Heart right ventricle (tissue), 16 donors: ENCODE data around the gene CCDC142. TPM values are rescaled to one million over a fixed set of nuclear protein-coding genes. Genes with fewer than 3 reads are reported as not detected.
A peak's percentile ranks its signal among the peaks of the same experiment; 100 is the strongest.

ENCODE experiments used
- ATAC-seq, 8 donors: fragments of 200-7000 bp; cut with Tn5 transposase; one replicate each; pipeline ENCODE4 v1.9.1; 2020; ENCODE audit warnings: mild to moderate bottlenecking in 8 of 8, moderate library complexity in 8 of 8, moderate number of reproducible peaks in 1 of 8
- DNase-seq, 2 donors: peaks; one replicate each; pipeline ENCODE4 v3.0.0-alpha.2; 2020
- H3K27ac ChIP-seq, 10 donors: fragments of 200-600 bp; sonication (generic) in 2 of 10; one replicate each; pipeline versions ENCODE4 v1.5.0 to v1.8.0; 2020 to 2022; ENCODE audit warnings: mild to moderate bottlenecking in 3 of 10
- H3K27me3 ChIP-seq, 7 donors: fragments of 200-600 bp; one replicate each; pipeline ENCODE4 v1.8.0; 2021 to 2022; ENCODE audit warnings: mild to moderate bottlenecking in 2 of 7
- H3K36me3 ChIP-seq, 9 donors: fragments of 200-600 bp; sonication (generic) in 1 of 9; one replicate each; pipeline versions ENCODE4 v1.5.0 to v1.8.0; 2020 to 2022; ENCODE audit warnings: mild to moderate bottlenecking in 2 of 9
- H3K4me1 ChIP-seq, 9 donors: fragments of 200-600 bp; sonication (generic) in 1 of 9; one replicate each; pipeline versions ENCODE4 v1.5.0 to v1.8.0; 2020 to 2022; ENCODE audit warnings: mild to moderate bottlenecking in 4 of 9
- H3K4me3 ChIP-seq, 10 donors: fragments of 200-600 bp; sonication (generic) in 2 of 10; one replicate each; pipeline versions ENCODE4 v1.5.0 to v1.8.0; 2020 to 2022; ENCODE audit warnings: mild to moderate bottlenecking in 7 of 10, moderate library complexity in 2 of 10
- H3K9me3 ChIP-seq, 11 donors: fragments of 200-600 bp in 10 of 11; sonication (generic) in 2 of 11; one replicate each; pipeline versions ENCODE4 v1.5.0 to v1.8.0; 2013 to 2022; ENCODE audit warnings: mild to moderate bottlenecking in 2 of 11, control low read depth in 1 of 11, moderate library complexity in 1 of 11
- CTCF ChIP-seq, 9 donors: fragments of 200-600 bp; sonication (generic) in 2 of 9; IDR thresholded peaks; one replicate each; pipeline versions ENCODE4 v1.5.0 to v1.8.0; 2021 to 2022; ENCODE audit warnings: antibody characterized with exemption in 9 of 9, mild to moderate bottlenecking in 5 of 9, moderate library complexity in 1 of 9
- WGBS, 2 donors: extraction: QIAGEN DNeasy Blood & Tissue Kit; methylation state at CpG; one replicate each; pipeline ENCODE4 v1.1.7; 2013; ENCODE audit warnings: inconsistent platforms in 1 of 2; 5-methylcytosine and 5-hydroxymethylcytosine counted together
- intact Hi-C, 10 donors: fragments of 100-400 bp; cut with DNase I; formaldehyde crosslinking; loops; one replicate each; pipeline versions ENCODE4 v1.11.1 to v1.14.2; 2022
- polyA plus RNA-seq, 2 donors: library from polyadenylated mRNA; stranded (reverse); fragments of 200-250 nt; gene quantifications; one replicate each; pipeline ENCODE4 v1.2.3, GENCODE V29; 2013
- total RNA-seq, 10 donors: library from RNA; stranded (reverse); fragmentation: NEBNext Ultra II Directional in 3 of 10; extraction: Animal tissue kit (Norgen Biotek cat#: 25700) in 3 of 10; gene quantifications; one replicate each; pipeline versions ENCODE4 v1.2.1 to v1.2.4, GENCODE V29; 2021 to 2023
- donor health status: Arrhythmogenic right ventricular cardiomyopathy.
- donor health status: ischemic (EF 13 %, LVEDD 7.1; RV severe dilation, severe dysfunction).
- donor health status: healthy with polysubstance abuse.
- donor health status: DM: no; HTN: yes; CAD: no.
- donor health status: DM: no; HTN: no; CAD: no.
- donor health status: ischemic (EF 25% LVEDD 6.9; RV normal size, moderate dysfunction).
- donor health status: ischemic (EF 25% LVEDD 5.7; RV mildly dilated, moderate dysfunction).
- donor health status: healthy.
- donor health status: DM: yes; HTN: yes; CAD: no.
- donor health status: Ischemic cardiomyopathy.
- donor health status: ischemic (EF 35%, LVEDD 5.7; RV mildly dilated, moderate dysfunction).
- donor health status: nonischemic (EF 11% LVEDD 7.7; RV severe dilation, severe dysfunction).
- donor health status: DM: yes; HTN: yes; CAD: no.
- donor health status: PGD.
- donor health status: ischemic (EF 29% LVEDD 5.4; RV normal size, mild dysfunction).
- donor health status: nonischemic (EF 23%, LVEDD 6.1; RV moderate dilation, normal function).

The CCDC142 gene
- total and polyA plus RNA-seq, 12 donors: 2.3 to 13.2 (median 5.5) TPM

- Histone ChIP-seq H3K27me3 (no peaks in the 10 kb centered on the region), H3K9me3 (no peaks in the 10 kb centered on the region), H3K36me3 (peaks cover 0 to 35% (median 6%) of the 10 kb centered on the region in 9 donors), H3K4me1 (peaks cover 14 to 48% (median 39%) of the 10 kb centered on the region in 9 donors), H3K27ac (peak overlapping the region in 9 of 10 donors; percentile 73 to 98 (median 79)), H3K4me3 (peak overlapping the region; percentile 50 to 90 (median 79))
- ATAC-seq (no peak), DNase-seq (no peak)
- WGBS, 2 donors: 2 to 3% methylated on average over 10 of the region's 10 CpGs
- intact Hi-C loops: loop anchor here in 2 of 10 donors (1.0 kb wide), 2 partner anchors 13 to 48 kb away; partner anchors contain the start of genes MRPL53 (in 1 of the 2) and PCGF1 (in 1 of the 2)
- no peak for TF ChIP-seq CTCF (IDR thresholded peaks at IDR 0.05)
Observed at GRCh38 chr2:74458938-74459363, 23.8 kb downstream of the CCDC142 start.

- 1 to 2% methylated on average over 33 to 37 of the region's 38 CpGs for WGBS, 2 donors
- Histone ChIP-seq H3K9me3 (no peaks in the 10 kb centered on the region), H3K4me3 (peak within 1 kb of the TSS; percentile 57 to 90 (median 80)), H3K27ac (peak within 1 kb of the TSS; percentile 88 to 98 (median 96)), H3K36me3 (peaks cover 0 to 35% (median 6%) of the 10 kb centered on the region in 9 donors), H3K4me1 (peaks cover 14 to 42% (median 36%) of the 10 kb centered on the region in 9 donors), H3K27me3 (no peaks in the 10 kb centered on the region)
- peak; percentile 92 to 95 (median 94) for ATAC-seq
- DNase-seq: peak; percentile 98 to 100
- intact Hi-C loops: loop anchor here in 2 of 10 donors (1.0 kb wide), 2 partner anchors 14 to 49 kb away; partner anchors contain the start of genes MRPL53 (in 1 of the 2) and PCGF1 (in 1 of the 2)
- no peak for TF ChIP-seq CTCF (IDR thresholded peaks at IDR 0.05)
Observed at GRCh38 chr2:74458132-74458937, 24.5 kb downstream of the CCDC142 start, which contains the start of gene WBP1. Gene WBP1 (plus strand): TSS chr2:74458438. CDS start chr2:74458603, 165 bp downstream.

GRCh38 chr2:74457549-74458131 is 25.2 kb downstream of the CCDC142 start:
- no peak for TF ChIP-seq CTCF (IDR thresholded peaks at IDR 0.05)
- intact Hi-C loops: loop anchor here in 2 of 10 donors (1.0 kb wide), 2 partner anchors 15 to 50 kb away; partner anchors contain the start of genes MRPL53 (in 1 of the 2) and PCGF1 (in 1 of the 2)
- Histone ChIP-seq H3K9me3 (no peaks in the 10 kb centered on the region), H3K4me1 (peaks cover 14 to 42% (median 36%) of the 10 kb centered on the region in 9 donors), H3K27ac (peak overlapping the region; percentile 88 to 98 (median 96)), H3K27me3 (no peaks in the 10 kb centered on the region), H3K36me3 (peaks cover 0 to 29% (median 6%) of the 10 kb centered on the region in 9 donors), H3K4me3 (peak overlapping the region; percentile 57 to 90 (median 80))
- 0 to 1% methylated on average over 46 of the region's 46 CpGs for WGBS, 2 donors
- peak; percentile 12 to 57 (median 38) for ATAC-seq
- peak; percentile 63 to 71 for DNase-seq

GRCh38 chr2:74457129-74457548 is 25.7 kb downstream of the CCDC142 start:
- Histone ChIP-seq H3K9me3 (no peaks in the 10 kb centered on the region), H3K27me3 (no peaks in the 10 kb centered on the region), H3K4me1 (peaks cover 14 to 42% (median 36%) of the 10 kb centered on the region in 9 donors), H3K36me3 (peaks cover 0 to 24% (median 6%) of the 10 kb centered on the region in 9 donors), H3K4me3 (peak overlapping the region; percentile 57 to 90 (median 80)), H3K27ac (peak overlapping the region; percentile 88 to 98 (median 96))
- DNase-seq: no peak
- intact Hi-C loops: no loop called here
- no peak for ATAC-seq
- TF ChIP-seq CTCF (IDR thresholded peaks at IDR 0.05): no peak
- 1 to 2% methylated on average over 26 to 27 of the region's 27 CpGs for WGBS, 2 donors
